Mucosa of descending colon (tissue), 3 donors: ENCODE data around the gene PBX4. TPM values are rescaled to one million over a fixed set of nuclear protein-coding genes. Genes with fewer than 3 reads are reported as not detected.
A peak's percentile ranks its signal among the peaks of the same experiment; 100 is the strongest.

Source experiments
- ATAC-seq: fragments of 200-7000 bp; cut with Tn5 transposase; one replicate; pipeline ENCODE4 v1.9.1; 2020; ENCODE audit warnings: mild to moderate bottlenecking, moderate library complexity
- DNase-seq, 3 donors: peaks; one replicate each; pipeline ENCODE4 v3.0.0-alpha.2; 2020
- H3K36me3 ChIP-seq: fragments of 200-600 bp; one replicate; pipeline ENCODE4 v1.8.0; 2021; ENCODE audit warnings: low read depth, mild to moderate bottlenecking
- H3K4me1 ChIP-seq: fragments of 200-600 bp; one replicate; pipeline ENCODE4 v1.8.0; 2021; ENCODE audit warnings: low read depth, mild to moderate bottlenecking
- H3K4me3 ChIP-seq: fragments of 200-600 bp; one replicate; pipeline ENCODE4 v1.8.0; 2021; ENCODE audit warnings: mild to moderate bottlenecking
- H3K9me3 ChIP-seq: fragments of 200-600 bp; one replicate; pipeline ENCODE4 v1.8.0; 2021; ENCODE audit warnings: mild to moderate bottlenecking
- CTCF ChIP-seq: fragments of 200-600 bp; IDR thresholded peaks from one replicate; pipeline ENCODE4 v1.8.0; 2022; ENCODE audit warnings: antibody characterized with exemption, mild to moderate bottlenecking
- intact Hi-C, 2 donors: fragments of 100-400 bp; cut with DNase I in 1 of 2; cut with micrococcal nuclease in 1 of 2; formaldehyde crosslinking; loops; one replicate each; pipeline versions ENCODE4 v1.11.0 to v1.11.1; 2022; cut with DNase I, micrococcal nuclease
- total RNA-seq, 3 donors: library from RNA; stranded (reverse); fragmentation: NEBNext Ultra II Directional in 2 of 3; extraction: Animal tissue kit (Norgen Biotek cat#: 25700) in 2 of 3; gene quantifications; one replicate each; pipeline versions ENCODE4 v1.2.1 to v1.2.4, GENCODE V29; 2021 to 2023
- donor health status: DM: no; HTN: no; CAD: no; lungs with moderate emphysema.
- donor health status: DM: no; HTN: no; CAD: no.
- donor health status: DM: no; HTN: yes; CAD: no.

PBX4 gene
- total RNA-seq, 3 donors from 2014 or later, result 2.8 to 6.2 (median 4.6) TPM

- Histone ChIP-seq H3K4me3 (no peak overlapping the region), H3K4me1 (no peaks in the 10 kb centered on the region), H3K9me3 (no peaks in the 10 kb centered on the region), H3K36me3 (no peaks in the 10 kb centered on the region)
- no peak for TF ChIP-seq CTCF
- intact Hi-C loops, result no loop called here
- no peak for DNase-seq
- no peak for ATAC-seq
Observed at GRCh38 chr19:19548915-19549759, 69.3 kb downstream of the PBX4 start.

GRCh38 chr19:19547674-19548336, 70.7 kb downstream of the PBX4 start:
- Histone ChIP-seq H3K4me3 (no peak overlapping the region), H3K36me3 (no peaks in the 10 kb centered on the region), H3K9me3 (no peaks in the 10 kb centered on the region), H3K4me1 (no peaks in the 10 kb centered on the region)
- no peak for DNase-seq
- ATAC-seq, result no peak
- intact Hi-C loops, result no loop called here
- TF ChIP-seq CTCF, result no peak

- no peaks in the 10 kb centered on the region for H3K9me3 ChIP-seq
- H3K36me3 ChIP-seq, result no peaks in the 10 kb centered on the region
- intact Hi-C loops, result no loop called here
- ATAC-seq, result peak; percentile 12
- no peak for DNase-seq
- no peak for TF ChIP-seq CTCF
- no peak overlapping the region for H3K4me3 ChIP-seq
- no peaks in the 10 kb centered on the region for H3K4me1 ChIP-seq
Observed at GRCh38 chr19:19546751-19547162, 71.7 kb downstream of the PBX4 start.

- no peak for DNase-seq
- intact Hi-C loops, result no loop called here
- Histone ChIP-seq H3K4me3 (no peak overlapping the region), H3K4me1 (peaks cover 4% of the 10 kb centered on the region), H3K36me3 (no peaks in the 10 kb centered on the region), H3K9me3 (no peaks in the 10 kb centered on the region)
- no peak for ATAC-seq
- TF ChIP-seq CTCF, result no peak
Observed at GRCh38 chr19:19545707-19546106, 72.8 kb downstream of the PBX4 start.

- DNase-seq (no peak), ATAC-seq (no peak)
- no peak for TF ChIP-seq CTCF
- Histone ChIP-seq H3K4me3 (no peak overlapping the region), H3K9me3 (no peaks in the 10 kb centered on the region), H3K4me1 (peaks cover 8% of the 10 kb centered on the region), H3K36me3 (no peaks in the 10 kb centered on the region)
- intact Hi-C loops, result no loop called here
Observed at GRCh38 chr19:19544954-19545591, 73.4 kb downstream of the PBX4 start.
